Mesodermal cell (in vitro differentiated cells): ENCODE results near the gene AMFR.

Source experiments
- H3K27ac ChIP-seq: 2 replicates; pipeline ENCODE4 v1.7.0; 2013; ENCODE audit warnings: mild to moderate bottlenecking, low read depth, low read length, moderate library complexity; ENCODE audit not compliant: severe bottlenecking
- H3K36me3 ChIP-seq: 2 replicates; pipeline ENCODE4 v1.7.1; 2013; ENCODE audit warnings: mild to moderate bottlenecking, low read length, moderate library complexity; ENCODE audit not compliant: control insufficient read depth, insufficient read depth
- H3K4me1 ChIP-seq: one replicate; pipeline ENCODE4 v1.7.1; 2013; ENCODE audit warnings: mild to moderate bottlenecking, low read length; ENCODE audit not compliant: insufficient read depth, control insufficient read depth, poor library complexity, severe bottlenecking
- H3K4me3 ChIP-seq: 2 replicates; pipeline ENCODE4 v1.7.0; 2013; ENCODE audit warnings: low read length, control low read depth, mild to moderate bottlenecking; ENCODE audit not compliant: insufficient read depth, poor library complexity, severe bottlenecking; ENCODE audit errors: extremely low read depth
- H3K9me3 ChIP-seq: 2 replicates; pipeline ENCODE4 v1.7.1; 2013; ENCODE audit warnings: mild to moderate bottlenecking, low read length, moderate library complexity; ENCODE audit not compliant: control insufficient read depth
- WGBS, 2 experiments: methylation state at CpG; one replicate each; pipeline ENCODE4 v1.1.5; 2013; ENCODE audit warnings: missing lambda C conversion rate in 2 of 2; ENCODE audit not compliant: insufficient coverage in 2 of 2; 5-methylcytosine and 5-hydroxymethylcytosine counted together

The AMFR gene

DNA sequence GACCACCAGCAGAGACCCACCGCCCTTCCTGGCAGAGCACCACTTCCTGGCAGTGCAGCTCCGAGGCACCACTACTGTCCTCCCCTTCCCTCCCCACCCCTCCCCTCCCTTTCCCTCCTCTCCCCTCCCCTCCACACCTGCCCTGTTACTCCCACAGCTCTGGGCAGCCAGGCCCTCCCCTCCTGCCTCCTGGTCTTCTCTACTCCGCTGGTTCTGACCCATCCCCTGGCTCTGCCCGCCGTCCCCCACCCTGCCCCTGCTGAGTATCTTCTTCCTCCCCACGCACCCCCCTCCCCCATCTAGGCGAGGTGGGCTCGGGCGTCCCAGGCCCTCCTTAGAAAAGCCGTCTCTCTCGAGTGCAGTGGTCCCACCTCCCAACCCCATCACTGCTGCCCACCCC lies 77.7 kb downstream of the AMFR start:
- no peaks in the 10 kb centered on the region for H3K4me1 ChIP-seq
- WGBS, 2 experiments: 81% methylated on average over 5 of the region's 11 CpGs; no CpG with 5 or more reads in 1 of the 2 experiments
- no peaks in the 10 kb centered on the region for H3K36me3 ChIP-seq
- no peak overlapping the region for H3K4me3 ChIP-seq
- H3K27ac ChIP-seq: no peak overlapping the region
- H3K9me3 ChIP-seq: no peaks in the 10 kb centered on the region

DNA sequence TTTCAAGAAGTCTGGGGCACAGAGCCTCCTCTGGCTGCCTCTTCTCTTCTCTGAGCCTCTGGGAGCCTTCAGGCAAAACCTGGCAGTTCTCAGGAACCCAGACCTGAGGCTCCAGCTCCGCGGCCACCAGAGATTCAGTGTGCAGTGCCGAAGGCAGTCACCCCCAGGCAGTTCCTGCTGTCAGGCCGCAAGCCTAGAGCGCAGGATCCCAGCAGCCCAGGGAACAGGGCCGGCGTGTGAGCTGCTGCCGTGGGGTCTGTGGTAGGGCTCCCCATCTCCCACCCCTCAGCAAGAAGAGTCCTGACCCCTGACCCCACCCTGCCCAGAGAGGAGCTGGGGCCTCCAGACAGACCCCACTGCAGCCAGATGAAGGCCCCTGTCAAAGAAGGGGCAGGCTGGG lies 78.2 kb downstream of the AMFR start:
- WGBS, 2 experiments: 73 to 89% methylated on average over 3 to 7 of the region's 8 CpGs

DNA sequence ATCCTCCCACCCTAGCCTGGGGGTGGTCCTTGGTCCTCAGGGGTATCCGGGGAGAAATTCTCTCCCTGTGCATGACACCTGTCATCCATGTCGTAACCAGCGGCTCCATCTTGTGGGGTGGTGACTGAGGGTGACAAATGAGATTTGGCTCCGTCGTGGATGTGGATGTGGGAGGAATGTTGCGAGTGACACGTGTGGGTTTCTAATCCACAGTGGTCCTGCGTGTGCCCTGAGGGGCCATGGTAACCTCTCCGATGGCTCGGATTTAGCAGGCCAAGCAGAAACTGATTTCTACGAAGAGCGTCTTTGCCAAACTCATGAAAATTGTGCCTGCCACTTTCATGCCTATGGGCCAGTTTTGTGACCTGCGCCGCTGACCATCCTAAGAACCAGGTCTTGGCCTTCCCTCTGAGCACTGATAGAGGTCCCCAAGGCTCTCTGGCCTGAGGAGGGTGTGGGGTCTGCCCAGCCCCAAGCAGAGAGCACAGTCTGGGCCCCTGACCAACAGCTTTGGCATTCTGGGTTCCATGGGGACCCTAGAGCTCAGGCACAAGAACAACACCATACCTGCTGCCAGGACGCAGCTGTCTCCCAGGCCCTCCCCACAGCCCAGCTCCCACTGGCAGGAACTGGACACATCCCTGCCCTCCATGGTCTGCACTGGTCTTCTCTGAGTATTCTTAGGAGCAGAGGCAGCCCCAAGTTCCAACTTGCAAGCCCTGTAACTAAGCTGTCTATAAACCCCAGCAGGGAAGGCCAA lies 79.0 kb downstream of the AMFR start:
- H3K36me3 ChIP-seq: no peaks in the 10 kb centered on the region
- no peaks in the 10 kb centered on the region for H3K4me1 ChIP-seq
- H3K27ac ChIP-seq: no peak overlapping the region
- H3K4me3 ChIP-seq: no peak overlapping the region
- WGBS, 2 experiments: 94 to 97% methylated on average over 13 to 14 of the region's 15 CpGs
- H3K9me3 ChIP-seq: no peaks in the 10 kb centered on the region

More for the DNA sequence above, 78.2 kb downstream of the AMFR start:
- no peaks in the 10 kb centered on the region for H3K9me3 ChIP-seq
- no peaks in the 10 kb centered on the region for H3K36me3 ChIP-seq
- no peak overlapping the region for H3K27ac ChIP-seq
- H3K4me1 ChIP-seq: no peaks in the 10 kb centered on the region
- H3K4me3 ChIP-seq: no peak overlapping the region

DNA sequence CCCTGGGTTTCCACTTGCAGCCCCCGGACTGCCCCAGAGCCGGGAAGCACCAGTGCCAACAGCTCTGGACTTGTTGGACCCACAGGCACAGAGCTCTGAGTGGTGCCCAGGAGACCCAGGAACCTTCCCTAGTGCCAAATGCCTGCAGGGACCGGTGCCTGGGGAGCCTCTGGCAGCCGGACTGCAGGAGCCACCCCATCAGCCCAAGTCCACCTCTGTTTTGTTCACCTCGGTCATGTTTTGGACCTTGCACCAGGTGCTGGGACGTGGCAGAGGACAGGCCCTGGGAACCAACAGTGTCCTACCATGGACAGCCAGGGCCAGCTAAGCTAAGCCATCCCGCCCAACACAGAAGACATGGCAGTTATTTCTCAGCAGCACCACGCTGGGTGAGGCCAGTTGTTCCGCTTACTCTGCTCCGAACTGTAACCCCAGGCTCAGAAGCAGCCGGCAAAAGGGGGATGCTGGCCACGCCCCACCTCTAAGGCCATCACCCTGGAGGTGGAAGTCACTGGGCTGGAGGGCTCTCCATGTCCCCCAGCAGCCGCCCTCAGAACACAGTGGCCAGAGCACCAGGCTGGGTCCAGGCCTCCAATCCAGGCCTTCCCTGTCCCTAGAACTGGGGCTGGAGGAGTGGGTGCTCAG lies 79.8 kb downstream of the AMFR start:
- 93% methylated on average over 12 of the region's 13 CpGs for WGBS, 2 experiments
- Histone ChIP-seq H3K4me3 (no peak overlapping the region), H3K36me3 (no peaks in the 10 kb centered on the region), H3K4me1 (no peaks in the 10 kb centered on the region), H3K9me3 (no peaks in the 10 kb centered on the region), H3K27ac (no peak overlapping the region)

DNA sequence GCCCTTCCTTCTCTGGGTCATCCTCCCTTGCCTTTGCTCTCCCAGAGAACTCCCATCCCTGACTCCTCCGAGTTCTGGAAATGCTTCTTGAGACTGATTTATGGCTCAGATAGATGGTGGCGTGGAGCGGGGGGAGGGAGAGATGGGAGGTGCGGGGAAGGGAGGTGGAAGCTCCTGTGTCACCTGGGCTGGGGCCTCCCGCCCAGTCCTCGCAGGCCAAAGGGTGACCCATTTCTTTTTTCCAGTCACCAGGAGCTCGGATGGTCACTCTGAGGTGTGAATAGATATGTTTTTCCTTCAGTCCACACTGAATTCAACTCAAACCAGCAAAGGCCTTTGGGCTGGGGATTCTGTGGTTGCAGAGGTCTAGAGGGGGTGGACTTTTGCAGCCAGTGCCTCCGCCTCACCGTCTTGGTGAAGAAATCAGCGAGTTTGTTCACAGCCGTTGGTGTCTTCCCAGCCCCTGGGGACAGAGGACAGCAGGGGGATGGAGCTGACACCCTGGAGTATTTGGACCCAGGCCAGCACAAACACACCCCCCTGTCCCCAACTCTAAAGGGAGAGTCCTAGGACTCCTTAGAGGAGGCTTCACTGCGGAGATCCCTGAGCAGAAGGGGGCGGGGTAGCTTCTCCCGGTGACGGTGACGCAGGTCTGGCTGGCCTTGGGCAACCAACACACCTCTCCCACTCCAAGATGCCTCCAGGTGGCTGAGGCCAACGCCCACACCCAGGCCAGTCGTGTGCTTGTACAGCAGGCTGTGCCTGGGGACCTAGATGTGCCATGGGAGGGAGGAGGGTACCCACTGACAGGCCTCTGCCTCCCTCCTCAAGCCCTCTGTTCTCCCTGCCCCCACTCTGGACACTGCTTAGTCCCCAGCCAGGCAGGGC lies 80.6 kb downstream of the AMFR start:
- 77 to 85% methylated on average over 12 to 14 of the region's 18 CpGs for WGBS, 2 experiments
- Histone ChIP-seq H3K36me3 (no peaks in the 10 kb centered on the region), H3K4me1 (no peaks in the 10 kb centered on the region), H3K9me3 (no peaks in the 10 kb centered on the region), H3K4me3 (no peak overlapping the region), H3K27ac (no peak overlapping the region)

DNA sequence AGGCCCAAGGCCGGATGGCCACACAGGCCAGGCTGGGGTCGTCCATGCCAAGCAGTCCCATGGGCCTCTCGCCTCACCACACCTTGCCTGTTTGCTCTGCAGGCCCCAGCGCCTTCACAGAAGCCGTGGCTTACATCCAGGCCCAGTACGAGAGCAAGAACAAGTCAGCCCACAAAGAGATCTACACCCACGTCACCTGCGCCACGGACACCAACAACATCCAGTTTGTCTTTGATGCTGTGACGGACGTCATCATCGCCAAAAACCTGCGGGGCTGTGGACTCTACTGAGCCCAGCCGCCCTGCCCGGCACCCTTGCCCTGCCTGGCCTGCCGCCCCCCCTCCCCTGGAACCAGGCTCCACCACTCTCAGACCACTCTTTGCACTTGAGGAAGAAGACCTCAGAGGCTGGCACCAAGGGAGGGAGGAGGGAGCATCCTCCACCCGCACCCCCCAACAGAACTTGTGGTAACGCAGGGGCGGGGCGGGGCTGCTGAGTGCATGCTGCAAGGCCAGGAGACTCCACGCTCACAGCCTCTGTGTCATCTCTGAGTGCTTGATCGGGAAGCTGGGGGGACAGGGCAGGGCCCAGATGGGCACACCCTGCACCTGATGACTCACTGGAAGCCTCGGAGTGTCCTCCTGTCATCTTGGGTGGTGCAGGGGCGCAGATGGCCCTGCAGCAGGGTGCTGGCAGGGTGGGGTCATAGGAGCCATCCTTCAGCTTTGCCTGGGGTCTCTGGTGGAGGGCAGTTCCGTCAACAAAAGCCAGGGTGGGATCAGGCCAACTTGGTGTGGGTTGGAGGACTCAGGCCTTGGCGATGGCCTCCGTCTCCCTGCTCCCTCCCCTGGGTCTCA lies 81.5 kb downstream of the AMFR start:
- H3K4me3 ChIP-seq: no peak overlapping the region
- 95 to 97% methylated on average over 16 to 22 of the region's 27 CpGs for WGBS, 2 experiments
- H3K9me3 ChIP-seq: no peaks in the 10 kb centered on the region
- H3K36me3 ChIP-seq: no peaks in the 10 kb centered on the region
- no peak overlapping the region for H3K27ac ChIP-seq
- no peaks in the 10 kb centered on the region for H3K4me1 ChIP-seq

DNA sequence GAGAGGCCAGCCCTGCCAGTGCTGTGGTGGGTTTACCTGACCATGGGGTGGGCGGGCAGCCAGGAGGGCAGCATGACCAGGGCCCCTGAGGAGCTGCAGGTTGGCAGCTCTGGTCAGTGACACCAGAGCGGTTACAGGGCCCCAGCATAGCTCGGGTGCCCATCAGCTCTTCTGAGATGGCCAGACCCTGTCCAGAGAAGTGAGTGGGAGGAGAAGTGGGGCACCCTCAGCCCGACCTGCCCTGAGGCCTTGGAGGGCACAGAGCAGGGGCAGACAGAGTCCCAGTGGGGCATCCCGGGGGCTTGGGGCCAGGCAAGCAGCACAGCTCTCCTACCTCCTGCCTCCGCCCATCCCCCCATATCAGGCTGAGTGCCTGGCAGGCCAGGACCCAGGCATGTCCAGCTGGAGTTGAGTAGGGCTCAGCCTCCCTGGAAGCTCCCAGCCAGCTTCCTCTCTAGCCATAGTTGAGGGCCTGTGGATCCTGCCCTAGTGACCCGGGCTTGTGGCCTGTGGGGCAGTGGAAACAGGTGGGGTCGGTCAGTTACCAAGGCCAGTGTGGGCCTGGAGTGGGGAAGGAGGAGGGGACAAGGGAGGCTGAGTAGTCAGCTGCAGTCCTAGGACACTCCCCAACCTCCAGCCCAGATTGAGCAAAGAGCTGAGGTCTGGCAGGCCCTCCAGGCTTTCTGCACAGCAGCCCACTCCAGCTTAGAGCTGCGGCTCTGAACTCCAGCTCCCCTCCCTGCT lies 83.5 kb downstream of the AMFR start:
- H3K4me3 ChIP-seq: no peak overlapping the region
- H3K9me3 ChIP-seq: no peaks in the 10 kb centered on the region
- H3K27ac ChIP-seq: no peak overlapping the region
- no peaks in the 10 kb centered on the region for H3K4me1 ChIP-seq
- 83 to 89% methylated on average over 6 to 8 of the region's 9 CpGs for WGBS, 2 experiments
- no peaks in the 10 kb centered on the region for H3K36me3 ChIP-seq

DNA sequence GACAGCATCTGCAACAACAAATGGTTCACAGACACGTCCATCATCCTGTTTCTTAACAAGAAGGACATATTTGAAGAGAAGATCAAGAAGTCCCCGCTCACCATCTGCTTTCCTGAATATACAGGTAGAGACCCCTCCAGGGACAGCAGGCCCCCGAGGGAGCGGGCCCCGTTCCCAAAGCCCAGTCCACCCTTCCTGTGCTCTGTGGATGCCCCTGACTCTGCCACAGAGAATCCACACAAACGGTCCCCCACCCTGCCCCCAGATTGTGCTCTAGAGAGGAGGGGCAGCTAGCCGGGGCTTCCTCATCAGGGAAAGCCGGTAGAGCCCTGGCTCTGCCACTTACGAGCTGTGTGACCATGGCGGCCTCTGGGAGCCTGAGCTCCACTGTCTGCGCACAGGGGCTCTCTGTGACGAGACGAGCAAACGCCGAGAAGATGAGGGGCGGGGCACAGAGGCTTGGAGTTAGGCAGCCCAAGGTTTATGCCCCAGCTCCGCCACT lies 84.4 kb downstream of the AMFR start:
- Histone ChIP-seq H3K9me3 (no peaks in the 10 kb centered on the region), H3K4me3 (no peak overlapping the region), H3K4me1 (no peaks in the 10 kb centered on the region), H3K27ac (no peak overlapping the region), H3K36me3 (no peaks in the 10 kb centered on the region)
- 88 to 95% methylated on average over 13 to 16 of the region's 17 CpGs for WGBS, 2 experiments

DNA sequence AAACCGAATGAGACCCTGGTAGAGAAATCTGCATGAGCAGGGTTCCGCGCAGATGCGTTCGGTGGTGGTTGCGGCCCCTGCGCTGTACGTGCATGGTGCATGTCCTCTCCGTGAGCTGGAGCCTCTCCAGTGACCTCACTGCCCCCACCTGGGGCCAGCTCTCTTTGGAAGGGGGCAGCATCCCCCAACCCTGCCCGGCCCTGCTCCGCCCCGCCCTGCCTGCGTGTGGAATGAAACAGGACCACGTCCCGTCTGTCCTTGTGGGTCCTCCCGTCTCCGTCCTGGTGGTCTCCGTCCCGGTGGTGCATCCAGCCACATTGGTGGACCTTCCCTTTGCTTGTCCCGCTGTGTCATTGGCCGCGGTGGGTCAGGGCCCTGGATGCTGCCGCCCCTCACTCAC lies 84.9 kb downstream of the AMFR start:
- no peak overlapping the region for H3K4me3 ChIP-seq
- H3K36me3 ChIP-seq: no peaks in the 10 kb centered on the region
- no peaks in the 10 kb centered on the region for H3K4me1 ChIP-seq
- H3K27ac ChIP-seq: no peak overlapping the region
- WGBS, 2 experiments: 92 to 93% methylated on average over 19 to 23 of the region's 23 CpGs
- no peaks in the 10 kb centered on the region for H3K9me3 ChIP-seq
